ENCODE data around the gene ST6GALNAC4.
A peak's percentile ranks its signal among the peaks of the same experiment; 100 is the strongest.
"Not testable (repeated sequence)": the region's sequence is repeated elsewhere in the genome, so short reads cannot be mapped to it uniquely, and the experiment has no call there.

ST6GALNAC4 gene

GRCh38 chr9:127885508-127886281 is 31.1 kb downstream of the ST6GALNAC4 start:
- DNase-seq (ENCODE audit: low read depth) = no peak

- no peak for DNase-seq (ENCODE audit: low read depth)
Observed at GRCh38 chr9:127884976-127885490, 31.8 kb downstream of the ST6GALNAC4 start.

- DNase-seq (ENCODE audit: low read depth) = no peak
Observed at GRCh38 chr9:127884427-127884911, 32.4 kb downstream of the ST6GALNAC4 start.

GRCh38 chr9:127883959-127884358 is 32.9 kb downstream of the ST6GALNAC4 start:
- no peak for DNase-seq (ENCODE audit: low read depth)

GRCh38 chr9:127881715-127882114 is 35.1 kb downstream of the ST6GALNAC4 start:
- not testable (repeated sequence) for DNase-seq (ENCODE audit: low read depth)

- no peak for DNase-seq (ENCODE audit: low read depth)
Observed at GRCh38 chr9:127880143-127880542, 36.7 kb downstream of the ST6GALNAC4 start.

GRCh38 chr9:127878652-127879390 is 38.0 kb downstream of the ST6GALNAC4 start:
- DNase-seq (ENCODE audit: low read depth) = no peak

- no peak for DNase-seq (ENCODE audit: low read depth)
Observed at GRCh38 chr9:127878001-127878651, 38.7 kb downstream of the ST6GALNAC4 start.

- peak; percentile 41 for DNase-seq (ENCODE audit: low read depth)
Observed at GRCh38 chr9:127877566-127877998, 39.3 kb downstream of the ST6GALNAC4 start, which contains the start of gene AK1. Gene AK1, minus strand, starts transcription at chr9:127877675. Its CDS starts 3,058 bp downstream, at chr9:127874617.

- DNase-seq (ENCODE audit: low read depth) = no peak
Observed at GRCh38 chr9:127876764-127877562, 39.9 kb downstream of the ST6GALNAC4 start.

GRCh38 chr9:127876026-127876763 is 40.6 kb downstream of the ST6GALNAC4 start:
- DNase-seq (ENCODE audit: low read depth) = no peak

GRCh38 chr9:127875306-127875966 is 41.4 kb downstream of the ST6GALNAC4 start:
- peak; percentile 52 for DNase-seq (ENCODE audit: low read depth)

GRCh38 chr9:127874301-127875221 is 42.3 kb downstream of the ST6GALNAC4 start:
- no peak for DNase-seq (ENCODE audit: low read depth)

GRCh38 chr9:127873886-127874285 is 43.0 kb downstream of the ST6GALNAC4 start:
- DNase-seq (ENCODE audit: low read depth) = no peak

- no peak for DNase-seq (ENCODE audit: low read depth)
Observed at GRCh38 chr9:127873223-127873691, 43.6 kb downstream of the ST6GALNAC4 start.

GRCh38 chr9:127872369-127873222 is 44.2 kb downstream of the ST6GALNAC4 start:
- DNase-seq (ENCODE audit: low read depth) = no peak

- no peak for DNase-seq (ENCODE audit: low read depth)
Observed at GRCh38 chr9:127871531-127871930, 45.3 kb downstream of the ST6GALNAC4 start.

- DNase-seq (ENCODE audit: low read depth) = no peak
Observed at GRCh38 chr9:127870887-127871286, 46.0 kb downstream of the ST6GALNAC4 start.
